KOPT-K1 (cell line): Measurements from ENCODE around the gene SUSD1.

ENCODE experiments used
- H3K27ac ChIP-seq: fragments of 200-600 bp; sonication (generic); 2 replicates; pipeline ENCODE4 v1.5.1; 2016; ENCODE audit warnings: antibody characterized with exemption, mild to moderate bottlenecking, low read depth, low read length; ENCODE audit not compliant: poor library complexity, severe bottlenecking
- H3K36me3 ChIP-seq: fragments of 200-600 bp; sonication (generic); 2 replicates; pipeline ENCODE4 v1.5.1; 2017; ENCODE audit warnings: antibody characterized with exemption, mild to moderate bottlenecking, low read length, moderate library complexity; ENCODE audit not compliant: insufficient read depth
- H3K9me3 ChIP-seq: fragments of 200-600 bp; sonication (generic); 2 replicates; pipeline ENCODE4 v1.5.1; 2017; ENCODE audit warnings: antibody characterized with exemption, low read length, mild to moderate bottlenecking; ENCODE audit not compliant: insufficient read depth, poor library complexity, severe bottlenecking

Gene SUSD1

GRCh38 chr9:112042769-112043168 is 132.3 kb downstream of the SUSD1 start:
- no peaks in the 10 kb centered on the region; the same call in 1 of the 2 replicates for H3K36me3 ChIP-seq
- peaks cover 2% of the 10 kb centered on the region for H3K9me3 ChIP-seq
- no peak overlapping the region for H3K27ac ChIP-seq

- Histone ChIP-seq H3K36me3 (no peaks in the 10 kb centered on the region; the same call in 1 of the 2 replicates), H3K9me3 (no peaks in the 10 kb centered on the region), H3K27ac (no peak overlapping the region)
These were observed 132.9 kb downstream of the SUSD1 start for GRCh38 chr9:112042244-112042638.

- Histone ChIP-seq H3K27ac (no peak overlapping the region), H3K9me3 (no peaks in the 10 kb centered on the region), H3K36me3 (no peaks in the 10 kb centered on the region; the same call in 1 of the 2 replicates)
These were observed 133.4 kb downstream of the SUSD1 start for GRCh38 chr9:112041536-112042243.

- Histone ChIP-seq H3K27ac (no peak overlapping the region), H3K36me3 (no peaks in the 10 kb centered on the region; the same call in 1 of the 2 replicates), H3K9me3 (no peaks in the 10 kb centered on the region)
These were observed 133.9 kb downstream of the SUSD1 start for GRCh38 chr9:112041199-112041535.

GRCh38 chr9:112038017-112038408 is 137.1 kb downstream of the SUSD1 start:
- no peak overlapping the region for H3K27ac ChIP-seq

GRCh38 chr9:112037281-112038016 is 137.6 kb downstream of the SUSD1 start:
- H3K9me3 ChIP-seq, result no peaks in the 10 kb centered on the region
- no peaks in the 10 kb centered on the region; the same call in 1 of the 2 replicates for H3K36me3 ChIP-seq
- no peak overlapping the region for H3K27ac ChIP-seq

More at GRCh38 chr9:112038017-112038408, 137.1 kb downstream of the SUSD1 start:
- H3K36me3 ChIP-seq, result no peaks in the 10 kb centered on the region; the same call in 1 of the 2 replicates
- no peaks in the 10 kb centered on the region for H3K9me3 ChIP-seq

GRCh38 chr9:112035166-112035826 is 139.8 kb downstream of the SUSD1 start:
- H3K36me3 ChIP-seq, result no peaks in the 10 kb centered on the region; the same call in 1 of the 2 replicates
- no peak overlapping the region for H3K27ac ChIP-seq
- H3K9me3 ChIP-seq, result no peaks in the 10 kb centered on the region

GRCh38 chr9:112034216-112034611 is 140.9 kb downstream of the SUSD1 start:
- no peaks in the 10 kb centered on the region for H3K9me3 ChIP-seq
- no peak overlapping the region for H3K27ac ChIP-seq
- no peaks in the 10 kb centered on the region for H3K36me3 ChIP-seq

- no peaks in the 10 kb centered on the region for H3K36me3 ChIP-seq
- no peak overlapping the region for H3K27ac ChIP-seq
These were observed 141.6 kb downstream of the SUSD1 start for GRCh38 chr9:112033237-112034215.

GRCh38 chr9:112032743-112033142 is 142.4 kb downstream of the SUSD1 start:
- Histone ChIP-seq H3K9me3 (no peaks in the 10 kb centered on the region), H3K27ac (no peak overlapping the region), H3K36me3 (no peaks in the 10 kb centered on the region)

More at GRCh38 chr9:112033237-112034215, 141.6 kb downstream of the SUSD1 start:
- no peaks in the 10 kb centered on the region for H3K9me3 ChIP-seq

- Histone ChIP-seq H3K36me3 (no peaks in the 10 kb centered on the region), H3K9me3 (no peaks in the 10 kb centered on the region), H3K27ac (no peak overlapping the region)
These were observed 143.1 kb downstream of the SUSD1 start for GRCh38 chr9:112032009-112032408.

- Histone ChIP-seq H3K9me3 (no peaks in the 10 kb centered on the region), H3K27ac (no peak overlapping the region)
These were observed 143.7 kb downstream of the SUSD1 start for GRCh38 chr9:112031400-112031799.

GRCh38 chr9:112029921-112030444 is 145.1 kb downstream of the SUSD1 start:
- H3K27ac ChIP-seq, result no peak overlapping the region
- no peaks in the 10 kb centered on the region for H3K36me3 ChIP-seq
- no peaks in the 10 kb centered on the region for H3K9me3 ChIP-seq

More at GRCh38 chr9:112031400-112031799, 143.7 kb downstream of the SUSD1 start:
- no peaks in the 10 kb centered on the region for H3K36me3 ChIP-seq
